Activated CD8-positive, alpha-beta T cell treated with anti-CD3 and anti-CD28 coated beads for 36 hours (primary cell): Measurements from ENCODE around the gene PRCC. TPM values are rescaled to one million over a fixed set of nuclear protein-coding genes. Genes with fewer than 3 reads are reported as not detected.

Experiments used
- ATAC-seq: fragments of 200-7000 bp; cut with Tn5 transposase; one replicate; pipeline ENCODE4 v1.10.0; 2021; ENCODE audit warnings: mild to moderate bottlenecking, moderate library complexity
- CTCF ChIA-PET: fragments of 350-600 bp; sonication (Branson Sonifier 250); formaldehyde crosslinking; loops from one replicate; lab custom pipeline; 2021; ENCODE audit warnings: antibody characterized with exemption; lab: Charles Lee
- POLR2A ChIA-PET: fragments of 350-600 bp; sonication (Branson Sonifier 250); formaldehyde crosslinking; loops from one replicate; lab custom pipeline; 2021; ENCODE audit warnings: antibody characterized with exemption; lab: Charles Lee
- DNase-seq: peaks from one replicate; pipeline ENCODE4 v3.0.0-alpha.2; 2020
- H3K27ac Mint-ChIP-seq: one replicate; pipeline ENCODE4 v1.8.0; 2021; ENCODE audit warnings: mild to moderate bottlenecking, mixed read lengths
- H3K27me3 Mint-ChIP-seq: one replicate; pipeline ENCODE4 v1.8.0; 2021; ENCODE audit warnings: mixed read lengths
- H3K36me3 Mint-ChIP-seq: one replicate; pipeline ENCODE4 v1.8.0; 2021; ENCODE audit warnings: low read depth, mixed read lengths
- H3K4me1 Mint-ChIP-seq: one replicate; pipeline ENCODE4 v1.8.0; 2021; ENCODE audit warnings: low read depth, mixed read lengths
- H3K4me3 Mint-ChIP-seq: one replicate; pipeline ENCODE4 v1.8.0; 2021; ENCODE audit warnings: mild to moderate bottlenecking, moderate library complexity, mixed read lengths
- H3K9me3 Mint-ChIP-seq: one replicate; pipeline ENCODE4 v1.8.0; 2021; ENCODE audit warnings: mixed read lengths
- intact Hi-C: fragments of 100-400 bp; cut with micrococcal nuclease; formaldehyde crosslinking; loops from one replicate; pipeline ENCODE4 v1.10.0; 2022
- total RNA-seq, 2 experiments: library from RNA; stranded (reverse); gene quantifications; one replicate each; pipeline ENCODE4 v1.2.3, GENCODE V29; 2021
- TF ChIP-seq, protein P1 (sequence below): fragments of 200-600 bp; IDR thresholded peaks from one replicate; pipeline ENCODE4 v1.8.0; 2022; ENCODE audit warnings: antibody characterized with exemption, mild to moderate bottlenecking

PRCC gene
- total RNA-seq, 2 experiments from 2014 or later: 69.8 to 70.6 TPM

DNA sequence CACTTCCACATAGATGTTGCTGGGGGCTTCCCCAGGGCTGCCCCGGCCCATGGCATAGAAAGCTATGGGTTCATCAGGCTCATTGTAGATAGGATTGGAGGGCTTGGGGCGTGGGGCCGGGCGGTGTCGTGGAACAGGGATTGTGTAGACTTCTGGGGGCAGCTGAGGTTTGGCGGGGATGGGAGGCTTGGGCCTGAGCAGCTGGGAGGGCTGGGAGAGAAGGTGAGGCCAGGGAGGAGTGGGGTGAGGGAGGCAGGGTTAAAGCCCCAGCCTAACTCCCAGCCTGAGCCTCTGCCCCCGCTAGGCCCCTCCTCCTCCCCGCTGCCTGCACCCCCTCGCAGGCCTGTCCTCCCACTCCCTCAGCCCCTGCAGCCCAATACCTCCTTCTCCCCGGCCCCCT, 41.9 kb downstream of the PRCC start:
- no peak for DNase-seq
- TF ChIP-seq, protein P1, sequence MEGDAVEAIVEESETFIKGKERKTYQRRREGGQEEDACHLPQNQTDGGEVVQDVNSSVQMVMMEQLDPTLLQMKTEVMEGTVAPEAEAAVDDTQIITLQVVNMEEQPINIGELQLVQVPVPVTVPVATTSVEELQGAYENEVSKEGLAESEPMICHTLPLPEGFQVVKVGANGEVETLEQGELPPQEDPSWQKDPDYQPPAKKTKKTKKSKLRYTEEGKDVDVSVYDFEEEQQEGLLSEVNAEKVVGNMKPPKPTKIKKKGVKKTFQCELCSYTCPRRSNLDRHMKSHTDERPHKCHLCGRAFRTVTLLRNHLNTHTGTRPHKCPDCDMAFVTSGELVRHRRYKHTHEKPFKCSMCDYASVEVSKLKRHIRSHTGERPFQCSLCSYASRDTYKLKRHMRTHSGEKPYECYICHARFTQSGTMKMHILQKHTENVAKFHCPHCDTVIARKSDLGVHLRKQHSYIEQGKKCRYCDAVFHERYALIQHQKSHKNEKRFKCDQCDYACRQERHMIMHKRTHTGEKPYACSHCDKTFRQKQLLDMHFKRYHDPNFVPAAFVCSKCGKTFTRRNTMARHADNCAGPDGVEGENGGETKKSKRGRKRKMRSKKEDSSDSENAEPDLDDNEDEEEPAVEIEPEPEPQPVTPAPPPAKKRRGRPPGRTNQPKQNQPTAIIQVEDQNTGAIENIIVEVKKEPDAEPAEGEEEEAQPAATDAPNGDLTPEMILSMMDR: no peak
- H3K4me1 Mint-ChIP-seq: peaks cover 60% of the 10 kb centered on the region
- peak overlapping the region; percentile 84 for H3K27ac Mint-ChIP-seq
- ChIA-PET POLR2A (interaction anchor here (0.8 to 5.6 kb wide), 7 partner anchors 8 to 164 kb away, joined by 3 to 28 read pairs (median 4); partner anchors contain the start of gene SH2D2A), CTCF (interaction anchor here (1.4 to 12.8 kb wide), 2 partner anchors 51 to 119 kb away, joined by 4 to 121 read pairs; partner anchors contain the start of genes INSRR and NTRK1)
- intact Hi-C loops: no loop called here
- no peaks in the 10 kb centered on the region for H3K9me3 Mint-ChIP-seq
- no peak overlapping the region for H3K4me3 Mint-ChIP-seq
- H3K27me3 Mint-ChIP-seq: no peaks in the 10 kb centered on the region
- peaks cover 86% of the 10 kb centered on the region for H3K36me3 Mint-ChIP-seq
- no peak for ATAC-seq

DNA sequence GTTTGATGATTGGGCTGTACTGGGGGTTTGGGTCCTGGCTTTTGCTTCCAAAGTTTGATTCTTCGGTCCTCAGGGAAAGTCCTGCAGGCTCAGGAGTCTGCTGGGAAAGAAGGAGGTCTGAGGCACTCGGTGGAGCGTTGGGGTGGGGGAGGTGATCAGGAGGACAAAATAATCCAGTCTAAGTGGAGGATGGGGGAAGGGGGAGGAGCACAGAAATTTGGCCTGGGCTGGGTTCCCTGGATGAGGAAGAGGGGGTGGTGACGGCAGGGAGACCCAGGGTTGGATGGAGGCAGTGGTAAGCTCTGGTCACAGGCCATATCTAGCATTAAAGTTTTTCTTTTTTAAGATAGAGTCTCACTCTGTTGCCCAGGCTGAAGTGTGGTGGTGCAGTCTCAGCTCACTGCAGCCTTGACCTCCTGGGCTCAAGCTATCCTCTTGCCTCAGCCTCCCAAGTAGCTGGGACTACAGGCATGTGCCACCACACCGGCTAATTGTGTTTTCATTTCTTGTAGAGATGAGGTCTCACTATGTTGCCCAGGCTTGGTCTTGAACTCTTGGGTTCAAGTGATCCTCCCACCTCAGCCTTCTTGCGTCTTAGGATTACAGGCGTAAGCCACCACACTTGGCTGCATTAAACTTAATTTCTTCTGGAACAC, 42.5 kb downstream of the PRCC start:
- ChIA-PET CTCF (interaction anchor here (0.7 to 12.8 kb wide), 4 partner anchors 13 to 120 kb away, joined by 3 to 121 read pairs (median 4); partner anchors contain the start of genes INSRR and NTRK1), POLR2A (interaction anchor here (0.6 to 5.6 kb wide), 7 partner anchors 7 to 148 kb away, joined by 3 to 28 read pairs (median 3); partner anchors contain the start of gene SH2D2A)
- Mint-ChIP-seq H3K36me3 (peaks cover 92% of the 10 kb centered on the region), H3K27ac (peak overlapping the region; percentile 70), H3K4me1 (peaks cover 64% of the 10 kb centered on the region), H3K27me3 (no peaks in the 10 kb centered on the region), H3K4me3 (no peak overlapping the region), H3K9me3 (no peaks in the 10 kb centered on the region)
- DNase-seq (no peak), ATAC-seq (no peak)
- TF ChIP-seq, protein P1: no peak
- intact Hi-C loops: loop anchor here (5.0 kb wide), 1 partner anchor 83 kb away; the partner anchor contains the start of genes ISG20L2 and METTL25B

DNA sequence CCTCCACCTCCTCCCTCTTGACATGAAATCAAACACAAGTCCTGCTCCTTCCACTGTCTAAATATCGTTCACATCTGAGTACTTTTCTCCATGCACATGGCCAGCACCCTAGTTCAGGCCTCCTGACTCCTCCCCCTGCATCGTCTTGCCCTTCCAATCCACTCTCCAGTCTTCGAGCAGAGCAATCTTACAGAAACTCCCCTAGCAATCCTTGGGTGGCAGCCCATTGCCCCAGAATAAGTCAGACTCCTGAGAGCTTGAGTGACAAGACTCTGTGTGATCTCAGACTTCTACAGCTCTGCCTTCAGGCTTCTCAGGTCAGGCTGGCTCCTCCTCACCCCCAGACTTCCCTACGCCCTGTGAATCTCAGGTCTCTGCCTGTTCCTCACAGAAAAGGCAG, 43.8 kb downstream of the PRCC start:
- TF ChIP-seq, protein P1: no peak
- POLR2A ChIA-PET: interaction anchor here (1.1 to 3.3 kb wide), 5 partner anchors 7 to 28 kb away, joined by 3 to 21 read pairs (median 4); no protein-coding TSS in a partner anchor
- intact Hi-C loops: loop anchor here (5.0 kb wide), 1 partner anchor 84 kb away; the partner anchor contains the start of genes ISG20L2 and METTL25B

DNA sequence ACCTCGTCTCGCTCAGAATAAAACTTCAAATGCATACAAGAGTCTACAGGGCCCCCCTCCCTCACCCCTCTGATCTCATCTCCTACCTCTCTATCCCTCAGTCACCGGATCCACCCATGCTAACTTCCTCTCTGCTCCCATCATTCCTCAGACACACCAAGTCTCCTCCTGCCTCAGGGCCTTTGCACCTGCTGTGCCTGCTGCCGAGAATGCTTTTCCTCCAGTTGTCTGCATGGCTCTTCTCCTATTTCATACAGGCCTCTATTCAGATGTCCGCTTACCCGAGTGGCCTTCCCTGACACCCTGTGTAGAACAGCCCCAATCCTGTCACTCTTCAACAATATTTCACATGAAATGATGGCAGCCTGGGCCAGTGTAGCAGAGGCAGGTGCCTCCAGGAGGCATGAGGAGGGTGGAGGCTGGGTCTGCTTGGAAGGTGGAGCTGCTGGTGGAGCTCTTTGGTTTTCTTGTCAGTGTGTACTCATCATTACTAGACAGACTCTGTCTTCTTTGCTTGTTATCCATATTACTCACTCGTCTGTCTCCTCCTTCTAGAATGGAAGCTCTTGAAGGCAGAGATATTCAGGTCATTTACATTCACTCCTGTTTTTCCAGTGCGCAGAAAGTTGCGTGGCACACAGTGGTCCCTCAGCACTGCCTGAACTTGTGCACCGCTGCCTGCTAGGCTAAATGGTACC, 45.1 kb downstream of the PRCC start:
- no peaks in the 10 kb centered on the region for H3K9me3 Mint-ChIP-seq
- intact Hi-C loops: loop anchor here (5.0 kb wide), 1 partner anchor 85 kb away; the partner anchor contains the start of genes ISG20L2 and METTL25B
- H3K4me3 Mint-ChIP-seq: peak overlapping the region; percentile 94
- peaks cover 91% of the 10 kb centered on the region for H3K36me3 Mint-ChIP-seq
- TF ChIP-seq, protein P1: no peak
- H3K27ac Mint-ChIP-seq: peak overlapping the region; percentile 99
- H3K4me1 Mint-ChIP-seq: peaks cover 61% of the 10 kb centered on the region
- POLR2A ChIA-PET: interaction anchor here (0.9 to 3.3 kb wide), 5 partner anchors 9 to 45 kb away, joined by 3 to 21 read pairs (median 4); partner anchors contain the start of gene PRCC
- CTCF ChIA-PET: interaction anchor here (0.8 to 12.8 kb wide), 9 partner anchors 12 to 123 kb away, joined by 3 to 121 read pairs (median 6); partner anchors contain the start of genes INSRR and NTRK1
- no peak for DNase-seq
- no peaks in the 10 kb centered on the region for H3K27me3 Mint-ChIP-seq
- ATAC-seq: no peak

More for the DNA sequence above, 43.8 kb downstream of the PRCC start:
- Mint-ChIP-seq H3K4me1 (peaks cover 64% of the 10 kb centered on the region), H3K27me3 (no peaks in the 10 kb centered on the region), H3K4me3 (peak overlapping the region; percentile 94), H3K9me3 (no peaks in the 10 kb centered on the region), H3K36me3 (peaks cover 98% of the 10 kb centered on the region), H3K27ac (peak overlapping the region; percentile 99)
- no peak for DNase-seq
- CTCF ChIA-PET: interaction anchor here (1.1 to 12.8 kb wide), 2 partner anchors 49 to 85 kb away, joined by 4 to 121 read pairs; partner anchors contain the start of genes INSRR and NTRK1
- ATAC-seq: no peak
